Ishikawa (cell line): ENCODE data around the gene EVA1A.

ENCODE experiments used
- CEBPB ChIP-seq: IDR thresholded peaks from 2 replicates; pipeline ENCODE4 v1.6.1; 2012
- CREB1 ChIP-seq: IDR thresholded peaks from 2 replicates; pipeline ENCODE4 v1.6.1; 2012; ENCODE audit warnings: low read depth
- EGR1 ChIP-seq: IDR thresholded peaks from 2 replicates; pipeline ENCODE4 v1.6.1; 2012
- EP300 ChIP-seq: IDR thresholded peaks from 2 replicates; pipeline ENCODE4 v1.6.1; 2012; ENCODE audit warnings: borderline replicate concordance
- FOXM1 ChIP-seq: IDR thresholded peaks from 2 replicates; pipeline ENCODE4 v1.6.1; 2012; ENCODE audit warnings: low read depth, borderline replicate concordance
- NFIC ChIP-seq: IDR thresholded peaks from 2 replicates; pipeline ENCODE4 v1.6.1; 2012
- RAD21 ChIP-seq: IDR thresholded peaks from 2 replicates; pipeline ENCODE4 v1.6.1; 2012; ENCODE audit warnings: low read depth
- TAF1 ChIP-seq: IDR thresholded peaks from 2 replicates; pipeline ENCODE4 v1.6.1; 2012; ENCODE audit warnings: low read depth, mild to moderate bottlenecking
- TCF12 ChIP-seq: IDR thresholded peaks from 2 replicates; pipeline ENCODE4 v1.6.1; 2012; ENCODE audit warnings: low read depth
- TEAD4 ChIP-seq: IDR thresholded peaks from 2 replicates; pipeline ENCODE4 v1.6.1; 2012
- YY1 ChIP-seq: IDR thresholded peaks from 2 replicates; pipeline ENCODE4 v1.6.1; 2012; ENCODE audit warnings: low read depth
- ZBTB7A ChIP-seq: IDR thresholded peaks from 2 replicates; pipeline ENCODE4 v1.6.1; 2012; ENCODE audit warnings: low read depth
- TF ChIP-seq, protein P1 (sequence below): IDR thresholded peaks from 2 replicates; pipeline ENCODE4 v1.6.1; 2012
- TF ChIP-seq, protein P2 (sequence below): IDR thresholded peaks from 2 replicates; pipeline ENCODE4 v1.6.1; 2012; ENCODE audit warnings: low read depth, mild to moderate bottlenecking
- TF ChIP-seq, protein P3 (sequence below): IDR thresholded peaks from 2 replicates; pipeline ENCODE4 v1.6.1; 2012

The EVA1A gene

DNA sequence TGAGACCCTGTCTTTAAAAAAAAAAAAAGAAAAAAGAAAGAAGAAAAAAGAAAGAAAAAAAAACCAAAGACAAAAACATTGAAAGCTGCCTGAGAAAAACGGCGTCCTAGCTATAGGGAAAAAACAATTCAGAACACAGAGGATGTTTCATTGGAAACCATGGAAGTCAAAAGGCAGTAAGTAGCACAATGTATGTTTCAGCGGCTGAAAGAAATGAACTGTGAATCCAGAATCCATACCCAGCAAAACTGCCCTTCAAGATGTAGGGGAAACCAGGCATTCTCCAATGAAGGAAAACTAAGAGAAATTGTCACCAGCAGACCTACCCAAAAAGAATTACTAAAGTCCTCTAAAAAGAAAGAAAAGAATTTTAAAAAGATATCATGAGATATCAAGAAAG, 27.6 kb downstream of the EVA1A start:
- no peak for TF ChIP-seq YY1

DNA sequence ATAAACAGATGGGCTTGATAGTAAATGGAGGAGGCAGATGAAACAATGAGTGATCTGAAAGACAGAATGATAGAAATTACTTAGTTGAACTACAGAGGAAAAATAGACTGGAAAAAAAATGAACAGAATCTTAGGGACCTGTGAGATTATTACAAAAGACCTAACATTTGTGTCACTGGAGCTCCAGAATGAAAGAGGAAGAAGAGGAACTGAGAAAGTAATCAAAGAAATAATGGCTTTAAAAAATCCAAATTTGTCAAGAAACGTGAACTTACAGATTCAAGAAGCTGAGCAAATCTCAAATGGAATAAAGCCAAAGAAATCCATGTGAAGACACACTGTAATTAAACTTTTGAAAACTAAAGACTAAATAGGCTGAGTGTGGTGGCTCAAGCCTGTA, 28.3 kb downstream of the EVA1A start:
- TF ChIP-seq, protein P1, sequence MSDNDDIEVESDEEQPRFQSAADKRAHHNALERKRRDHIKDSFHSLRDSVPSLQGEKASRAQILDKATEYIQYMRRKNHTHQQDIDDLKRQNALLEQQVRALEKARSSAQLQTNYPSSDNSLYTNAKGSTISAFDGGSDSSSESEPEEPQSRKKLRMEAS, result no peak
- TF ChIP-seq TAF1 (no peak), CEBPB (no peak), TCF12 (no peak), YY1 (no peak), NFIC (no peak), ZBTB7A (no peak), TEAD4 (no peak), EP300 (no peak)

DNA sequence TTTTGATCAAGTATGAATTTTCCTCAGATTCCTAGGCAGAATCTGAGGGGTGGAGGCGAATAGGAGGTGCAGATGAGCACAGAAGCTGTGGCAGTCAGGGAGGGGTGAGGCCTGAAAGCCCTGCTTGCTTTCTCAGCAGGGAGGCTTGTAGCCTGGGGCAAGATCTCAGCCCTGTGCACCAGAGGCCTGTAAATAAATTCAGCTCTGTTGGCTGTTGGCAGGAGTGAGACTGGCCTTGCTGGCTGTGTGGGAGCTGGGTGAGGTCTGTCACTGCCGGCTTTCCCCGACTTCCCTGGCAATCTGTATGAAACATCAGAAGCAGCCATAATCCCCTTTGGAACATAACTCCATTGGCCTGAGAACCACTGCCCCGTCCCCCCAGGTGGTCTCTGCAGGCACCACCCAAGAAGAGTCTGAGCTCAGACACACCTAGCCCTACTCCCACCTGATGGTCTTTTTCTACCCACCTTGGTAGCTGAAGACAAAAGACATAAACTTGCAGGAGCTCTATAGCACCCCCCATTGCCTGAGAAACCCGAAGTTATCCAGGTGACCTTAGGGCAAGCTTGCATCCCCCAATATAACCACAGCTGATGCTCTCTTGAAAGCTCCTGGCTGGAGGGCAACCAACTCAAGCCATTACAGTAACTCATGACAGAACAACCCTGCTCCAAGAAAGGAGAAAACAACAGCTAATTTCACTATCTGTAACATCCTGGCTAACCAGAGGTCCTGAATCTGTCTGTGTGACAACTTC, 32.3 kb downstream of the EVA1A start:
- TF ChIP-seq TAF1 (no peak), ZBTB7A (no peak), NFIC (no peak), FOXM1 (no peak), RAD21 (no peak), TCF12 (no peak), YY1 (no peak), CREB1 (no peak), EGR1 (no peak), CEBPB (no peak), EP300 (no peak), TEAD4 (no peak)
- TF ChIP-seq, protein P1, result no peak
- TF ChIP-seq, protein P2, sequence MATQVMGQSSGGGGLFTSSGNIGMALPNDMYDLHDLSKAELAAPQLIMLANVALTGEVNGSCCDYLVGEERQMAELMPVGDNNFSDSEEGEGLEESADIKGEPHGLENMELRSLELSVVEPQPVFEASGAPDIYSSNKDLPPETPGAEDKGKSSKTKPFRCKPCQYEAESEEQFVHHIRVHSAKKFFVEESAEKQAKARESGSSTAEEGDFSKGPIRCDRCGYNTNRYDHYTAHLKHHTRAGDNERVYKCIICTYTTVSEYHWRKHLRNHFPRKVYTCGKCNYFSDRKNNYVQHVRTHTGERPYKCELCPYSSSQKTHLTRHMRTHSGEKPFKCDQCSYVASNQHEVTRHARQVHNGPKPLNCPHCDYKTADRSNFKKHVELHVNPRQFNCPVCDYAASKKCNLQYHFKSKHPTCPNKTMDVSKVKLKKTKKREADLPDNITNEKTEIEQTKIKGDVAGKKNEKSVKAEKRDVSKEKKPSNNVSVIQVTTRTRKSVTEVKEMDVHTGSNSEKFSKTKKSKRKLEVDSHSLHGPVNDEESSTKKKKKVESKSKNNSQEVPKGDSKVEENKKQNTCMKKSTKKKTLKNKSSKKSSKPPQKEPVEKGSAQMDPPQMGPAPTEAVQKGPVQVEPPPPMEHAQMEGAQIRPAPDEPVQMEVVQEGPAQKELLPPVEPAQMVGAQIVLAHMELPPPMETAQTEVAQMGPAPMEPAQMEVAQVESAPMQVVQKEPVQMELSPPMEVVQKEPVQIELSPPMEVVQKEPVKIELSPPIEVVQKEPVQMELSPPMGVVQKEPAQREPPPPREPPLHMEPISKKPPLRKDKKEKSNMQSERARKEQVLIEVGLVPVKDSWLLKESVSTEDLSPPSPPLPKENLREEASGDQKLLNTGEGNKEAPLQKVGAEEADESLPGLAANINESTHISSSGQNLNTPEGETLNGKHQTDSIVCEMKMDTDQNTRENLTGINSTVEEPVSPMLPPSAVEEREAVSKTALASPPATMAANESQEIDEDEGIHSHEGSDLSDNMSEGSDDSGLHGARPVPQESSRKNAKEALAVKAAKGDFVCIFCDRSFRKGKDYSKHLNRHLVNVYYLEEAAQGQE, result no peak
- TF ChIP-seq, protein P3, sequence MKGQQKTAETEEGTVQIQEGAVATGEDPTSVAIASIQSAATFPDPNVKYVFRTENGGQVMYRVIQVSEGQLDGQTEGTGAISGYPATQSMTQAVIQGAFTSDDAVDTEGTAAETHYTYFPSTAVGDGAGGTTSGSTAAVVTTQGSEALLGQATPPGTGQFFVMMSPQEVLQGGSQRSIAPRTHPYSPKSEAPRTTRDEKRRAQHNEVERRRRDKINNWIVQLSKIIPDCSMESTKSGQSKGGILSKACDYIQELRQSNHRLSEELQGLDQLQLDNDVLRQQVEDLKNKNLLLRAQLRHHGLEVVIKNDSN, result no peak

DNA sequence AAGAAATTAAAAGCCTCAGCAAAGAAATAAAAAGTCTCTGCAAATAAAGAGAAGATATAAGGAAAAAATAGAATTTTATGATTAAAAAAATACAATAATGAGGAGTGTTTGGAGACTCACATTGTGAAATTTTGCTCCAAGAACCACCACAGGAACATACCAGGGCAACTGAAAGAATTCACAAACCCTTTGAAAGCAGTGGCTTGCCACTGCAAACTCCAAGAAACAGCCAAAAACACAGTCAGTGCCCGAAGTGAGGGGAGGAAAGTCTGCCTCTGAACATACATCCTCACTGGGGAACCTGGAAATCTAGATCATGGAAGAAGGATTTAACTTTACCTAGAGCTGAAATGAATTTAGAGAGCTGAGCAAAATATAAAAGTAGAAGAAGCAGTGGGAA, 33.1 kb downstream of the EVA1A start:
- TF ChIP-seq TCF12 (no peak), CREB1 (no peak), TEAD4 (no peak)
- TF ChIP-seq, protein P1, result no peak

DNA sequence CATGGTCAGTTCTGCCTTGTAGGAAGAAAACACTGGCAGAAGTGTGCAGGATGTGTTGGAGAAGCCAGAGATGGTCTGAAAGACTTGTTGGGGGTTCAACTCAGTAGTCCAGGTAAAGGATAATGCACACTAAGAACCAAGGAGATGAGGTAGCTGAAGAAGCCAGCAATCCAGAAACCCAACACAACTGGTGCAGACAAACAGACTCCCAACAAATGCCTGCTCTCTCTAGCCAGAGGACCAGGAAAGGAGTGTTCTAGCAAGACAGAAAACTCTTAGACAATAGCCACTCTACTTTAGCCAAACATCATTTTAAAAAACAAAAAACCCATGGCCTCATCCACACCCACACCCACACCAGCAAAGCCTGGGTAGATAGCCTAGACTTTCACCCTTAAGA, 33.9 kb downstream of the EVA1A start:
- TF ChIP-seq EGR1, result no peak

DNA sequence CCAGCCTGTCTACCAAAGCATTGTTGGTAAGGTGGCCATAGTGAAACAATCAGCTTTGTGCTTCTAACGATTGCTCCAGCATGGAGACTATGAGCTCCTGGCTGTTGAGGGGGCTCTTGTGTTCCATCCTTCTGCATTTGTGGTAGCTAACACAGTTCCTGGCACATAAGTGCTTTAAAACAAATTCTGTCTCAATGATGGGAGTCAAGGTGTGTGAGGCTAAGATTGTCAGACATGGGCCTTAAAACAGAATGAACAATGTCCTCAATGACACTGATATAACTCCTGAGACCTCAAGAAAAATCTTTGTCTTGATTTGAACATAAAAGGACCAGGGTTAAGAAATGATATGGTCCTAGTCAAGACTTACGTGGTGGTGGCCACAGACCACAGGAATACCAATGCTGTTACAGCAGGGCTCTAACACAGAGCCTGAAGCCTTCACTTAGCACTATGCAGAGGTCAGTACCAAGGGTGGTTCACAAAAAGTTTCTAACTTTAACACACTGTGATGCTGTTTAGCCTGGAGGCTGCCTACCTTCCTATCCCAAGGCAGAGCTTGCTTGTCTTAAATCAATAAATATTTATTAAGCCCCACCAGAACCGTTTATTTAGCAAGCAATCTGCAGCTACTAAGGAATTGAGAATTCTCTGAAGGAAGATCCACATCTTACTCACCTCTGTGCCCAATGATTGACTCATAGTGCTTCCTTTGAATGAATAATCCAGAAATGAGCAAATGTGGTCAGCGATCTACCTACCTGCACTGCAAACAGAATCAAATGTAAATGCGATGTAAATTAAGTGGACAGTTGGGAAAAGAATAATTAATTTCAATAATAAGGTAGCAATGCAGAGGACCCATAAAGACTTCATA, 35.1 kb downstream of the EVA1A start:
- TF ChIP-seq TCF12 (no peak), YY1 (no peak), CEBPB (no peak), EP300 (no peak), ZBTB7A (no peak), EGR1 (no peak), CREB1 (no peak)

DNA sequence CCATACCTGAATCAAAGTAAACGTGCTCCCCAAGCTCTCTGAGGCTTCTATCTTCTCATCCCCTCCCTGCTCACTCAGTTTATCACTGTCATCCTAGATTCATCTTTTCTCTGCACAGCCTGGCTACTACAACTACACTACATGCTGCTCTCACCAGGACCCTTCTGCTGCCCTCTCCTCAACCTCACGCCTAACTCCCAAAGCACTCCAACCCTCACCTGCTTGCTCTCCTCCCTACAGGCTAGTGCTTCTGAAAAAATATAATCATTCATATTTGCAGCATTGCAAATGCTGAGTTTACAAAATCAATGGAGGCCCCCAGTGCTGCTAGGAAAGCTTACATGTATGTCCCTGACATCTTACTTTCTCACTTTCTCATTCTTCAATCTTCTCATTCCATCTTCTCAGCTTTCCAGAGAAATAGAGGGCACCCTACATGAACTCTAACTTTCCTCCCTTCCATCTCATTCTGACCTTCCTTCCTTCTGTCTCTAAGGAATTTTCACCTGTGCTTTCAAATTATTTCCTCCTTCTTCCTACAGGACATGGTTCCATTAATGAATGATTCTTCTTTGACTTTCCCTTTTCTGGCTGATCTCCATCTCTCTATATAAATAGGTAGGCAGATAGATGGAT, 36.3 kb downstream of the EVA1A start:
- no peak for TF ChIP-seq RAD21
- TF ChIP-seq, protein P3, result no peak
- no peak for TF ChIP-seq TCF12
- TF ChIP-seq, protein P1, result no peak
- no peak for TF ChIP-seq FOXM1
- no peak for TF ChIP-seq NFIC
- TF ChIP-seq TAF1, result no peak
- no peak for TF ChIP-seq EP300
- TF ChIP-seq CREB1, result no peak
- TF ChIP-seq ZBTB7A, result no peak
